ENCODE results near the gene IMPDH1. TPM values are rescaled to one million over a fixed set of nuclear protein-coding genes. Genes with fewer than 3 reads are reported as not detected.

The IMPDH1 gene
- polyA plus RNA-seq, 1 donor from 2014 or later: 49.7 TPM

- Histone ChIP-seq H3K9me3 (ENCODE audit: low read length) (no peaks in the 10 kb centered on the region), H3K36me3 (ENCODE audit: insufficient read depth, low read length) (no peaks in the 10 kb centered on the region), H3K4me3 (ENCODE audit: low read length) (peak overlapping the region; percentile 92), H3K9ac (ENCODE audit: low read length) (peak overlapping the region; percentile 86), H3K9me2 (ENCODE audit: insufficient read depth, low read length) (no peaks in the 10 kb centered on the region), H2AFZ (ENCODE audit: low read depth, low read length) (no peak overlapping the region), H3K27ac (ENCODE audit: low read length) (no peak overlapping the region), H3F3A (ENCODE audit: insufficient read depth, low read length, poor library complexity, severe bottlenecking) (no peaks in the 10 kb centered on the region), H3K27me3 (ENCODE audit: insufficient read depth, low read depth, low read length) (peaks cover 27% of the 10 kb centered on the region), H4K20me1 (ENCODE audit: insufficient read depth) (no peaks in the 10 kb centered on the region), H3K4me2 (ENCODE audit: low read length) (peak overlapping the region; percentile 55), H3K79me2 (replicated peaks; ENCODE audit: insufficient read depth, low read length) (no peaks in the 10 kb centered on the region)
- no peak for TF ChIP-seq REST (IDR thresholded peaks at IDR 0.05; ENCODE audit: borderline replicate concordance)
- TF ChIP-seq RAD21 (conservative IDR thresholded peaks at IDR 0.05): no peak
- no peak for TF ChIP-seq SMC3 (conservative IDR thresholded peaks at IDR 0.05; ENCODE audit: poor library complexity)
- no peak for TF ChIP-seq MXI1 (conservative IDR thresholded peaks at IDR 0.05; ENCODE audit: poor library complexity, severe bottlenecking)
- TF ChIP-seq TAF1 (IDR thresholded peaks at IDR 0.05; ENCODE audit: low read depth): no peak
- TF ChIP-seq EZH2 (IDR thresholded peaks at IDR 0.05; ENCODE audit: borderline replicate concordance, insufficient read depth, low read length, poor library complexity, severe bottlenecking): no peak
- TF ChIP-seq CTCF (IDR thresholded peaks at IDR 0.05; ENCODE audit: poor library complexity, severe bottlenecking): no peak
- TF ChIP-seq EP300 (conservative IDR thresholded peaks at IDR 0.05; ENCODE audit: poor library complexity, severe bottlenecking): no peak
- TF ChIP-seq POLR2AphosphoS5 (IDR thresholded peaks at IDR 0.05): no peak
Observed at GRCh38 chr7:128359939-128360338, 49.8 kb downstream of the IMPDH1 start.

DNA sequence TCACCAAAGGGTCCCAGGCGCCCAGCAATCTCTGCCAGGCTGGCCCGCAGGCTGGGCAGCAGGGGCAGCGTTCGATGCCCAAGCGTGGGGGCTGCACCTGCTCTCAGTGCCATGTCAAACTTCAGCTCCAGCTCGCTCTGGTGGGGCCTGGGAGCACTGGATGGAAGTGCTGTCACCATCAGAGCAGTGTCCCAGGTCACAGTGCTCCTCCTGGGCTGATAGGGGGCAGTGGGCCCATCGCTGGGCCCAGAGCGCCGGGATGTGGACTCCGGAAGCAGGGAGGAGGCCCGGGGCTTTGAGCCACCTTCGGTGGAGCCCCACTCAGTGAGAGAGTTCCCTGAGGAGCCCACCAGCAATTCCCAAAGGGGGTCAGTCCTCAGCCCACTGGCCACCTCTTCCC lies 50.4 kb downstream of the IMPDH1 start:
- TF ChIP-seq EZH2 (IDR thresholded peaks at IDR 0.05; ENCODE audit: borderline replicate concordance, insufficient read depth, low read length, poor library complexity, severe bottlenecking): no peak
- TF ChIP-seq CTCF (IDR thresholded peaks at IDR 0.05; ENCODE audit: poor library complexity, severe bottlenecking): no peak
- TF ChIP-seq REST (IDR thresholded peaks at IDR 0.05; ENCODE audit: borderline replicate concordance): no peak
- TF ChIP-seq EP300 (conservative IDR thresholded peaks at IDR 0.05; ENCODE audit: poor library complexity, severe bottlenecking): no peak
- TF ChIP-seq RAD21 (conservative IDR thresholded peaks at IDR 0.05): no peak
- no peak for TF ChIP-seq POLR2AphosphoS5 (IDR thresholded peaks at IDR 0.05)
- TF ChIP-seq MXI1 (conservative IDR thresholded peaks at IDR 0.05; ENCODE audit: poor library complexity, severe bottlenecking): no peak
- no peak for TF ChIP-seq SMC3 (conservative IDR thresholded peaks at IDR 0.05; ENCODE audit: poor library complexity)
- no peak for TF ChIP-seq TAF1 (IDR thresholded peaks at IDR 0.05; ENCODE audit: low read depth)
- no peaks in the 10 kb centered on the region for H3F3A ChIP-seq (ENCODE audit: insufficient read depth, low read length, poor library complexity, severe bottlenecking)
- peaks cover 25% of the 10 kb centered on the region for H3K27me3 ChIP-seq (ENCODE audit: insufficient read depth, low read depth, low read length)
- H3K9me3 ChIP-seq (ENCODE audit: low read length): no peaks in the 10 kb centered on the region
- H3K27ac ChIP-seq (ENCODE audit: low read length): no peak overlapping the region
- no peaks in the 10 kb centered on the region for H4K20me1 ChIP-seq (ENCODE audit: insufficient read depth)
- no peak overlapping the region for H3K9ac ChIP-seq (ENCODE audit: low read length)
- H3K79me2 ChIP-seq (replicated peaks; ENCODE audit: insufficient read depth, low read length): no peaks in the 10 kb centered on the region
- H3K9me2 ChIP-seq (ENCODE audit: insufficient read depth, low read length): no peaks in the 10 kb centered on the region
- H3K4me3 ChIP-seq (ENCODE audit: low read length): no peak overlapping the region
- no peak overlapping the region for H2AFZ ChIP-seq (ENCODE audit: low read depth, low read length)
- H3K4me2 ChIP-seq (ENCODE audit: low read length): no peak overlapping the region
- no peaks in the 10 kb centered on the region for H3K36me3 ChIP-seq (ENCODE audit: insufficient read depth, low read length)
